DOHH2 (cell line): ENCODE data around the gene PLIN1.

ENCODE experiments used
- H3F3A ChIP-seq: fragments of 200-600 bp; sonication (generic), shearing (Covaris generic); 2 replicates; pipeline ENCODE4 v1.6.0; 2016; ENCODE audit warnings: antibody characterized with exemption, mild to moderate bottlenecking; ENCODE audit not compliant: control insufficient read depth, insufficient read depth
- H3K27ac ChIP-seq: fragments of 200-600 bp; sonication (generic); 2 replicates; pipeline ENCODE4 v1.5.1; 2014; ENCODE audit warnings: low read depth, mild to moderate bottlenecking, low read length, moderate library complexity
- H3K27me3 ChIP-seq: fragments of 200-600 bp; sonication (generic); 2 replicates; pipeline ENCODE4 v1.6.1; 2014; ENCODE audit warnings: mild to moderate bottlenecking, low read length, mixed read lengths; ENCODE audit not compliant: control insufficient read depth
- H3K36me3 ChIP-seq: fragments of 200-600 bp; sonication (generic); 2 replicates; pipeline ENCODE4 v1.6.1; 2014; ENCODE audit warnings: mild to moderate bottlenecking, low read length, moderate library complexity, mixed read lengths; ENCODE audit not compliant: control insufficient read depth
- H3K4me1 ChIP-seq: fragments of 200-600 bp; sonication (generic); 2 replicates; pipeline ENCODE4 v1.6.1; 2014; ENCODE audit warnings: mild to moderate bottlenecking, low read length, mixed read lengths; ENCODE audit not compliant: control insufficient read depth
- H3K4me2 ChIP-seq: fragments of 200-600 bp; sonication (generic); 2 replicates; pipeline ENCODE4 v1.6.0; 2014; ENCODE audit warnings: mild to moderate bottlenecking, low read length, moderate library complexity
- H3K4me3 ChIP-seq: fragments of 200-600 bp; sonication (generic); 2 replicates; pipeline ENCODE4 v1.5.1; 2014; ENCODE audit warnings: mild to moderate bottlenecking, low read length, mixed read lengths
- H3K79me2 ChIP-seq: fragments of 200-600 bp; sonication (generic); 2 replicates; pipeline ENCODE4 v1.6.1; 2014; ENCODE audit warnings: mild to moderate bottlenecking, low read length, mixed read lengths; ENCODE audit not compliant: control insufficient read depth
- H3K9me2 ChIP-seq: fragments of 200-600 bp; sonication (generic); replicated peaks from 2 replicates; pipeline ENCODE4 v1.6.1; 2014; ENCODE audit warnings: mild to moderate bottlenecking, low read length, mixed read lengths; ENCODE audit not compliant: control insufficient read depth
- H3K9me3 ChIP-seq: fragments of 200-600 bp; sonication (generic); 2 replicates; pipeline ENCODE4 v1.6.1; 2014; ENCODE audit warnings: antibody characterized with exemption, low read length, mixed read lengths; ENCODE audit not compliant: control insufficient read depth, insufficient read depth
- H4K20me1 ChIP-seq: fragments of 200-600 bp; sonication (generic); 2 replicates; pipeline ENCODE4 v1.6.0; 2014; ENCODE audit warnings: low read depth, mild to moderate bottlenecking, antibody characterized with exemption, low read length, moderate library complexity; ENCODE audit not compliant: control insufficient read depth, insufficient read depth
- CTCF ChIP-seq: fragments of 200-600 bp; sonication (generic); IDR thresholded peaks from one replicate; pipeline ENCODE4 v1.5.1; 2014; ENCODE audit warnings: antibody characterized with exemption, mild to moderate bottlenecking, low read depth, low read length; ENCODE audit not compliant: poor library complexity, severe bottlenecking
- EZH2phosphoT487 ChIP-seq: fragments of 200-600 bp; sonication (generic); IDR thresholded peaks from 2 replicates; pipeline ENCODE4 v1.6.1; 2017; ENCODE audit warnings: borderline replicate concordance, mild to moderate bottlenecking, antibody characterized with exemption, low read length, moderate library complexity, mixed read lengths

PLIN1 gene

GRCh38 chr15:89704411-89704810 is 25.2 kb upstream of the PLIN1 start:
- Histone ChIP-seq H3K4me3 (no peak overlapping the region), H3K4me1 (no peaks in the 10 kb centered on the region), H4K20me1 (no peaks in the 10 kb centered on the region), H3K79me2 (no peaks in the 10 kb centered on the region), H3K9me3 (no peaks in the 10 kb centered on the region), H3K4me2 (no peak overlapping the region), H3K36me3 (no peaks in the 10 kb centered on the region), H3K27me3 (no peaks in the 10 kb centered on the region), H3F3A (no peaks in the 10 kb centered on the region), H3K9me2 (no peaks in the 10 kb centered on the region), H3K27ac (no peak overlapping the region)
- no peak for TF ChIP-seq CTCF
- TF ChIP-seq EZH2phosphoT487 = no peak

- Histone ChIP-seq H3F3A (peaks cover 29% of the 10 kb centered on the region), H3K9me2 (no peaks in the 10 kb centered on the region), H3K4me2 (peak overlapping the region; percentile 49), H3K4me1 (peaks cover 35% of the 10 kb centered on the region), H3K4me3 (peak overlapping the region; percentile 36; the same call in 1 of the 2 replicates), H4K20me1 (no peaks in the 10 kb centered on the region), H3K9me3 (no peaks in the 10 kb centered on the region), H3K27ac (0 out of 2 replicates have a peak overlapping the region, but pooled peaks have one; percentile 45), H3K27me3 (no peaks in the 10 kb centered on the region), H3K36me3 (no peaks in the 10 kb centered on the region), H3K79me2 (no peaks in the 10 kb centered on the region)
- TF ChIP-seq CTCF (no peak), EZH2phosphoT487 (no peak)
These were observed 16.0 kb upstream of the PLIN1 start for GRCh38 chr15:89695198-89695597.

- no peaks in the 10 kb centered on the region for H3K36me3 ChIP-seq
- H3K27ac ChIP-seq = peak overlapping the region; percentile 45
- H3K4me3 ChIP-seq = peak overlapping the region; percentile 36; the same call in 1 of the 2 replicates
- H3K4me2 ChIP-seq = peak overlapping the region; percentile 49
- peaks cover 43% of the 10 kb centered on the region for H3K4me1 ChIP-seq
- no peaks in the 10 kb centered on the region for H3K27me3 ChIP-seq
- no peaks in the 10 kb centered on the region for H3K79me2 ChIP-seq
- H4K20me1 ChIP-seq = no peaks in the 10 kb centered on the region
- TF ChIP-seq CTCF (no peak), EZH2phosphoT487 (no peak)
- no peaks in the 10 kb centered on the region for H3K9me2 ChIP-seq
- no peaks in the 10 kb centered on the region for H3K9me3 ChIP-seq
- peaks cover 29% of the 10 kb centered on the region for H3F3A ChIP-seq
These were observed 14.5 kb upstream of the PLIN1 start for GRCh38 chr15:89693696-89694095.

GRCh38 chr15:89693091-89693490 is 13.9 kb upstream of the PLIN1 start:
- Histone ChIP-seq H3K9me2 (no peaks in the 10 kb centered on the region), H4K20me1 (no peaks in the 10 kb centered on the region), H3K4me1 (peaks cover 43% of the 10 kb centered on the region), H3K27me3 (no peaks in the 10 kb centered on the region), H3K79me2 (no peaks in the 10 kb centered on the region), H3K4me3 (peak overlapping the region; percentile 36; the same call in 1 of the 2 replicates), H3F3A (peaks cover 29% of the 10 kb centered on the region), H3K27ac (peak overlapping the region; percentile 45), H3K4me2 (peak overlapping the region; percentile 49), H3K36me3 (no peaks in the 10 kb centered on the region), H3K9me3 (no peaks in the 10 kb centered on the region)
- TF ChIP-seq CTCF (no peak), EZH2phosphoT487 (no peak)
